GM19099 (cell line): ENCODE measurements around the gene LSM2.

Experiments used
- POLR2A ChIP-seq: IDR thresholded peaks from 3 replicates; pipeline ENCODE4 v1.6.1; 2011; ENCODE audit warnings: low read depth; ENCODE audit not compliant: insufficient read length; ENCODE audit errors: extremely low read depth

The LSM2 gene

DNA sequence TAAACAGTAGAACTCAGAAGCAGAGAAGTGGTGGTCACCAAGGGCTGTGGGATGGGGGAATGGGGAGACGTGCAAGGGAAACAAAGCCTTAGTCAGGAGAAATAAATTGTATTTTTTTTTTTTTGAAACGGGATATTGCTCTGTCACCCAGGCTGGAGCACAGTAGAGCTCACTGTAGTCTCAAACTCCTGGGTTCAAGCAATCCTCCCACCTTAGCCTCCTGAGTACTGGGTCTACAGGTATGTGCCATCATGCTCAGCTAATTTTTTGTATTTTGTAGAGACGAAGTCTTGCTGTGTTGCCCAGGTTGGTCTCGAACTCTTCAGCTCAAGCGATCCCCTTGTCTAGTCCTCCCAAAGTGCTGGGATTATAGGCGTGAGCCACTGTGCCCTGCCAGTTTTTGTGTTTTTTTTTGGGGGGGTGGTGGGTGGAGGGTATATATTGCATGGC lies 24.1 kb upstream of the LSM2 start:
- no peak for TF ChIP-seq POLR2A

DNA sequence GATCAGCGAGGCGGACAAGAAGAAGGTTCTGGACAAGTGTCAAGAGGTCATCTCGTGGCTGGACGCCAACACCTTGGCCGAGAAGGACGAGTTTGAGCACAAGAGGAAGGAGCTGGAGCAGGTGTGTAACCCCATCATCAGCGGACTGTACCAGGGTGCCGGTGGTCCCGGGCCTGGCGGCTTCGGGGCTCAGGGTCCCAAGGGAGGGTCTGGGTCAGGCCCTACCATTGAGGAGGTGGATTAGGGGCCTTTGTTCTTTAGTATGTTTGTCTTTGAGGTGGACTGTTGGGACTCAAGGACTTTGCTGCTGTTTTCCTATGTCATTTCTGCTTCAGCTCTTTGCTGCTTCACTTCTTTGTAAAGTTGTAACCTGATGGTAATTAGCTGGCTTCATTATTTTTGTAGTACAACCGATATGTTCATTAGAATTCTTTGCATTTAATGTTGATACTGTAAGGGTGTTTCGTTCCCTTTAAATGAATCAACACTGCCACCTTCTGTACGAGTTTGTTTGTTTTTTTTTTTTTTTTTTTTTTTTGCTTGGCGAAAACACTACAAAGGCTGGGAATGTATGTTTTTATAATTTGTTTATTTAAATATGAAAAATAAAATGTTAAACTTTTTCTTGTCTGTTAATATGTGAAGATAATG lies 23.0 kb upstream of the LSM2 start:
- no peak for TF ChIP-seq POLR2A

DNA sequence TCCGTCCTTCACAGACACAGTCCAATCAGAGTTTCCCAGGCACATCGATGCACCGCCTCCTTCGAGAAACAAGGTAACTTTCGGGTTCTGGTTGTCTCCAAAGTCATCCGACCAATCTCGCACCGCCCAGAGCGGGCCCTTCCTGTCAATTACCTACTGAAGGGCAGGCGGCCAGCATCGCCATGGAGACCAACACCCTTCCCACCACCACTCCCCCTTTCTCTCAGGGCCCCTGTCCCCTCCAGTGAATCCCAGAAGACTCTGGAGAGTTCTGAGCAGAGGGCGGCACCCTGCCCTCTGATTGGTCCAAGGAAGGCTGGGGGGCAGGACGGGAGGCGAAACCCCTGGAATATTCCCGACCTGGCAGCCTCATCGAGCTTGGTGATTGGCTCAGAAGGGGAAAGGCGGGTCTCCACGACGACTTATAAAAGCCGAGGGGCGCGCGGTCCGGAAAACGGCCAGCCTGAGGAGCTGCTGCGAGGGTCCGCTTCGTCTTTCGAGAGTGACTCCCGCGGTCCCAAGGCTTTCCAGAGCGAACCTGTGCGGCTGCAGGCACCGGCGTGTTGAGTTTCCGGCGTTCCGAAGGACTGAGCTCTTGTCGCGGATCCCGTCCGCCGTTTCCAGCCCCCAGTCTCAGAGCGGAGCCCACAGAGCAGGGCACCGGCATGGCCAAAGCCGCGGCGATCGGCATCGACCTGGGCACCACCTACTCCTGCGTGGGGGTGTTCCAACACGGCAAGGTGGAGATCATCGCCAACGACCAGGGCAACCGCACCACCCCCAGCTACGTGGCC lies 20.7 kb upstream of the LSM2 start, which contains the start of gene HSPA1B:
HSPA1B (plus strand) TSS at position 453 of the 794 bp plus-strand sequence; CDS start at position 666, 213 bp downstream.
- peak; percentile 99 for TF ChIP-seq POLR2A

DNA sequence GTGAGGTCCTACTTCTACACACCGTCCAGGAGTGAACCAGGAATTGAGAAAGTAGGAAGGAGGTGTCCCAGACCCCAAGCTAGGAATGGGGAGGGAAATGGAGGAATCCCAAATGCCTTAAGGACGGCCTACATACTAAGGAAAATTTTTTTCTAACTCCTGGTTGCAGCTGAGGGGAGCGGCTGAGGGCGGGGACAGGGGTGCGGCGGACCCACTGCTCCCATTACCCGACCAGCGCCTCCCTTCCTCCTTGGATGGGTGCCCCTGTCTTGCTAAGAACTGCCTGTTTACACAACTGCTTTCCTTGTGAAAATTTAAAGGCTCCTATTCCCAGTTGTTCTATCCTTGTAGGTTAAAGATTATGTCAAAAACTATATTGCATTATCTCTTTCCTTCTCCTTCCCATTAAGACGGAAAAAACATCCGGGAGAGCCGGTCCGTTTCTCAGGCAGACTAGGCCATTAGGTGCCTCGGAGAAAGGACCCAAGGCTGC lies 20.1 kb upstream of the LSM2 start:
- no peak for TF ChIP-seq POLR2A

DNA sequence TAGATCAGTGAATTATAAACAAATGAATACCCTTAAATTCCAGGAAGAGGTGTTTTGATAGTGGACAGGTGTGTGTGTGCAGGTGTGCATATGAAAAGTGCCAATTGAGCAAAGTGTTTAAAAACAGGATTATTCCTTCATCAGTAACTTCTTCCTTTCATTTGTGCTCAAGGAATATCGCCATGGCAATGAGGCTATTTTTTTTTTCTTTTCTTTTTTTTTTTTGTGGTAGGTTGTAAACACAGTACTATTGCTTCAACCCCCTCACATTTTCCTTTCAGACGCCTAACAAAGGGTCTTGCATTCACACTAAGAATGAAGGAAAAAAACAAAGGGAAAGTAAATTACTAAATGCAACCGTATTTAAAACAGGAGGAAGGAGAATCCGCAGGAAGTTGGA lies 18.8 kb upstream of the LSM2 start:
- no peak for TF ChIP-seq POLR2A

DNA sequence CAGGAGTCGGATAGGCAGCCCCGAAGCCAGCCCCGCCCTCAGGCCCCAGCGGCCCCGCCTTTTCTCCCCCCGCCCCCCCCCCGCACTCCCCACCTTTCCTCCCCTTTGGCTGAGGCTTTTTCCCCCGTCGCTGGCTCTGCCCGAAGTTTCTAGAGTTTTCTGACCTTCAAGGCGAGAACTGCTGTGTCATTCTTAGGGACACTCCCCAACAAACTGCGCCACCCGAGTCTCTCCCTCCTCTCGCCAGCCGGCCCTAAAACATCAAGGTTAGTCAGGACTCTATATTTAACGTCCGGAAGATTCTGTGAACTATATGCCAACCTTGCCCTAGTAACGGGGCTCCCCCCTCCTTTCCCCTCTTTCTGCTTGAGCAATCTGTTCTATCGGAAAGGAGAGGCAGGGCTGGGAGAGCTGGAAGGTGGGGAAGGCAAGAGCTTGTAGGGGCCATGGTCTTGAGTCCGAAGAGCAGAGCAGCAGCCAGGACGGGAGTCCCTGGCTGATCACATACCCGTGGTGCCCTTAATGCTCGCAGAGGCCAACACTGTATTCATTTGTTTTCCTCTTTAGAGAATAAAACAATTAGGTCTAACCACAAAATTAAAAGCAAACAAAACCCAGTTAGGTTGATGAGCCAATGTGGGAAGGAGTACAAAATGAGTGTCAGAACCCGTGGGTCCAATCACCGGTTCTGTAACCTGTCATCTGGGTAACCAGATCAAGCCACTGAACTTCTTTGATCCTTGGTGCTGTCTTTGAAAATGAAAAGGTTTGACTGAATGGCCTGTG lies 15.5 kb upstream of the LSM2 start:
- no peak for TF ChIP-seq POLR2A

DNA sequence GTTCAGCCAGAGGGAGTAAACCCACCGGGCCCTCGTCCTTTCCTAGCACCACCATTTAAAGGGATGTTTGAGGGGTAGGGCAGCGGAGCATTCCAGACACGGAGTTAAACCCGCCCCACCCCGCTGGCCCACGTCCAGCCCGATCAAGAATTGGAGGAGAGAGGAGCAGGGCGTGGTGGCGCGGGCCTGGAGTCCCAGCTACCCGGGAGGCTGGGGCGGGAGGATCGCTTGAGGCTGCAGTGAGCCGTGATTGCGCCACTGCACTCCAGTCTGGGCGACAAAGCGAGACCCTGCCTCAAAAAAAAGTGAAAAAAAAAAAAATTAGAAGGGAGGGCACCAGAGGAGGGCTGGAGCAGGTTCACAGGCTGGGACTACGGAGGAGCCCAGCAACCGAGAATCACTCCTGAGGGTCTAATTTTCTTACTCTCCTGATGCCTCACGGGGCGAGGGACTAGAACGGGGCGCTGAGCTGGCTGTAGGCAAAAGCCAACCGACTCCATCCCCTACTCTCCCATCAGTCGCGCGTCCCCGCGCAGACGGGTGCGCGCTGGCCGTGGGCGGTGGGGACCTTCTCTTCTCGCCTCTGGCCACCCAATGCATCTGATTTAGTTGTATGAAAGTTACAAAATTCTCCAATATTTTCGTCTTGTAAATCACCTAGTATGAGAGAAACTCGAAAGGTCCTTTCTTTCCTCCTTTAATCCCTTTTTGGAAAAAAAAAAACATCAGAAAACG lies 14.7 kb upstream of the LSM2 start:
- TF ChIP-seq POLR2A: peak; percentile 82

DNA sequence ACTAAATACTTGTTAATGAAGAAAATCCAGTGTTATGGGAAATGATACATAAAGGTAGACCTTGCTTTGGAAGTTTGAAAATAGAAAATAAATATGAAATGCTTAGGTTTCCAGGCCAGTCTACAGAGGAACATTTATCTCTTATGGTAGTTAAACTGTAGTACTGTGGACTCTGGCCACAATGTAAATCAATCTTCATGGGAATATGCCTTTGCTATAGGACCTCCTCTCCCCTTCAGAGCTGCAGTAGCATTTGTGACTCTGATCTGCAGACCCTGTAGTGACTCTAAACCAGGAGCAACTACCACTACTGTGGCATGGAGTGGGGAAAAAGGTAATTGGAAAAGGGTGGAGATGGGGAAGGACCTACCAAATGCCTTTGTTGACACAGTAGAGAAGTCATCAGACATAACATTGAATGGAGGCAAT lies 13.1 kb upstream of the LSM2 start:
- TF ChIP-seq POLR2A: no peak

DNA sequence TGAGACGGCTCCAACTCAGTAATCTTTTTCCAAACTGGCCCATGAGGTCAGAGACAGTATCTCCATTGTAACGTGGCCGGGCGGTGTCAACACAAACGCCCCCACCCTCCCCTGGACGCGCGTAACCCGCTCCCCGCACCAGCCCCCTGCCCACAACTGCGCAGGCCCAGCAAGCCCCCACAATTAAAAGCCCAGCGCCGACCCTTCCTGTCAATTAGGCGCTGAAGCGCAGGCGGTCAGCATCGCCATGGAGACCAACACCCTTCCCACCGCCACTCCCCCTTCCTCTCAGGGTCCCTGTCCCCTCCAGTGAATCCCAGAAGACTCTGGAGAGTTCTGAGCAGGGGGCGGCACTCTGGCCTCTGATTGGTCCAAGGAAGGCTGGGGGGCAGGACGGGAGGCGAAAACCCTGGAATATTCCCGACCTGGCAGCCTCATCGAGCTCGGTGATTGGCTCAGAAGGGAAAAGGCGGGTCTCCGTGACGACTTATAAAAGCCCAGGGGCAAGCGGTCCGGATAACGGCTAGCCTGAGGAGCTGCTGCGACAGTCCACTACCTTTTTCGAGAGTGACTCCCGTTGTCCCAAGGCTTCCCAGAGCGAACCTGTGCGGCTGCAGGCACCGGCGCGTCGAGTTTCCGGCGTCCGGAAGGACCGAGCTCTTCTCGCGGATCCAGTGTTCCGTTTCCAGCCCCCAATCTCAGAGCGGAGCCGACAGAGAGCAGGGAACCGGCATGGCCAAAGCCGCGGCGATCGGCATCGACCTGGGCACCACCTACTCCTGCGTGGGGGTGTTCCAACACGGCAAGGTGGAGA lies 8.5 kb upstream of the LSM2 start, which contains the start of the genes HSPA1A and HSPA1L:
HSPA1A (plus strand) TSS at position 519 of the 814 bp plus-strand sequence; CDS start at position 733, 214 bp downstream.
HSPA1L (minus strand) TSS at position 259 of the 814 bp plus-strand sequence. CDS start 3,311 bp downstream, outside the sequence.
- TF ChIP-seq POLR2A: peak; percentile 89

DNA sequence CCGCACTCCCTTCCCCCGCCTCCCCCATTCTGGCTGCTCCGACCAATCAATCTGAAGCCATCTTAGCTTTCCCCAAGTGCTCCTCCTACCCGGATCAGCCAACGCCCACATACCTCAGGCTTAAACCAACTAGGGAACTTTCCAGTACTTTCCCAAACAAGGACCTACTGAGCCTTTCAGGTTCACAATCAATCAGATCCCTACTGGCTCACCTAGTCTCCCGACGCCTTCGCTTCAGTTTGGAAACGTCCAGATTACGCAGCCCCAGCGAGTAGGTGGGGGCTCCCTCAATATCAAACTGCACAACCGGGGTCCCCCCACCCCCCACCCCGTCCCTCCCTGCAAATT lies 7.9 kb upstream of the LSM2 start:
- TF ChIP-seq POLR2A: peak; percentile 44

DNA sequence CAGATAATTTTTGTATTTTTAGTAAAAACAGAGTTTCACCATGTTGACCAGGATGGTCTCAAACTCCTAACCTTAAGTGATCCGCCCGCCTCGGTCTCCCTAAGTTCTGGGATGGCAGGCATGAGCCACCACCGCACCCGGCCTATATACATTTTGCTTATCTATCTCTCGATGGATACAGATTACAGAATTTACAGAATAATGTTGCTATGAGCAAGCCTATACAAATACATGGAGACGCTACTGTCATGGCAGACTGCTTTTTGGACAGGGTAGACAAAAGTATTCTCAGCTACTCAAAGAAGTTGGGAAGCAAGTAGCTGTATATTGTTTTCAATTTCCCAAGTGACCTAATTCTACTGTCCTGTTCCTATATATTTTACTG lies 6.7 kb upstream of the LSM2 start:
- TF ChIP-seq POLR2A: no peak

DNA sequence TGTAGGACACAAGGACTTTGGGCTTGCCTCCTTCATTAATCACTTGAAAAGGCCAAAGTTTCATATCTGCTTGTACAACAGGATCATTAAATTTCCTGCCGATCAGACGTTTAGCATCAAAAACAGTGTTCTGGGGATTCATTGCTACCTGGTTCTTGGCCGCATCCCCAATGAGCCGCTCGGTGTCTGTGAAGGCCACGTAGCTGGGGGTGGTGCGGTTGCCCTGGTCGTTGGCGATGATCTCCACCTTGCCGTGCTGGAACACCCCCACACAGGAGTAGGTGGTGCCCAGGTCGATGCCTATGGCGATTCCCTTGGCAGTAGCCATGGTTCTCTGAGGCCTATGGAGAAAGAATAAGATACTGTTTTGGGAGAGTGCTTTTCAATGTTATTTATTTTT lies 4.9 kb upstream of the LSM2 start:
- TF ChIP-seq POLR2A: no peak

DNA sequence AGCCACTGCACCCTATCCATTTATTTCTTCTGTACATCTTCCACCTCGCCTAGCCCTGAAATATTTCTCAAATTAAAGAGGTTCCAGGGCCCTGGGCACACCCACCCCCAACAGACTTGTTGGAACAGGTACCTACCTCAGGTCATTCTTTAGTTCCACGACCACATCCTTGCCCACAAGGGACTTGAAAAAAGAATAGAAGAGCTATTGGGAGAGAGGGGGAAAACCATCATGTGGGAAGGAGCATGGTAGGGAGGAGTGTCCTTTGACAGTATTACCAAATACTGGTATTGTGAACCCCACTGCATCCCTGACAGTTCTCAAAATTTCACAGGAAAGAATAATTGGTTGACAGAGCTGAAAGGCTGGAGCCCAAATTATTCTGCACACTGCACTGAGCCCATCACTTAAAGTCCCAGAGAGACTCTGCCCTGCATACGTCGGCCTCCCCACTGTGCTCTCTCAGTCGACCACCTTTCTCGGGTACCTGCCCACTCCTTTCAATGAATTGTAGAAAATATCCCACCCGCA lies 762 bp downstream of the LSM2 start:
- no peak for TF ChIP-seq POLR2A
